Fibroblast of lung (primary cell): ENCODE data around the gene CLSTN2. TPM values are rescaled to one million over a fixed set of nuclear protein-coding genes. Genes with fewer than 3 reads are reported as not detected.

Experiments used
- DNase-seq, 2 donors: peaks; one replicate each; pipeline versions ENCODE4 v3.0.0 to v3.0.0-alpha.2; 2010; ENCODE audit warnings: low read depth in 2 of 2
- H2AFZ ChIP-seq: 2 replicates; pipeline ENCODE4 v1.5.1; 2012; ENCODE audit warnings: low read length, control low read depth, inconsistent platforms
- H3K27ac ChIP-seq: 2 replicates; pipeline ENCODE4 v1.5.1; 2011; ENCODE audit warnings: low read length, control low read depth; ENCODE audit not compliant: insufficient read depth
- H3K27me3 ChIP-seq: 2 replicates; pipeline ENCODE4 v1.5.1; 2011; ENCODE audit warnings: mild to moderate bottlenecking, low read length; ENCODE audit not compliant: control insufficient read depth, insufficient read depth
- H3K36me3 ChIP-seq: 2 replicates; pipeline ENCODE4 v1.5.1; 2011; ENCODE audit warnings: low read length; ENCODE audit not compliant: control insufficient read depth, insufficient read depth
- H3K4me1 ChIP-seq: 2 replicates; pipeline ENCODE4 v1.5.1; 2011; ENCODE audit warnings: low read length; ENCODE audit not compliant: control insufficient read depth, insufficient read depth; ENCODE audit errors: extremely low read depth
- H3K4me2 ChIP-seq: 2 replicates; pipeline ENCODE4 v1.5.1; 2011; ENCODE audit warnings: low read length, control low read depth; ENCODE audit not compliant: insufficient read depth; ENCODE audit errors: extremely low read depth
- H3K4me3 ChIP-seq, 4 experiments: fragments of 200-600 bp in 1 of 4; sonication (generic) in 1 of 4; replicated peaks in 1 of 4; 2 replicates each; pipeline ENCODE4 v1.5.1; 2011 to 2016; ENCODE audit warnings: low read length in 4 of 4, low read depth in 3 of 4, mild to moderate bottlenecking in 3 of 4, control low read depth in 2 of 4, inconsistent platforms in 1 of 4, mixed read lengths in 1 of 4; ENCODE audit not compliant: insufficient read depth in 1 of 4; ENCODE audit errors: control extremely low read depth in 1 of 4
- H3K79me2 ChIP-seq: 2 replicates; pipeline ENCODE4 v1.5.1; 2012; ENCODE audit warnings: mild to moderate bottlenecking, low read length, inconsistent platforms; ENCODE audit not compliant: control insufficient read depth, insufficient read depth
- H3K9ac ChIP-seq: 2 replicates; pipeline ENCODE4 v1.5.1; 2011; ENCODE audit warnings: mild to moderate bottlenecking, low read length, control low read depth; ENCODE audit not compliant: insufficient read depth
- H3K9me3 ChIP-seq: 2 replicates; pipeline ENCODE4 v1.5.1; 2012; ENCODE audit warnings: low read depth, low read length; ENCODE audit not compliant: control insufficient read depth, insufficient read depth
- H4K20me1 ChIP-seq: 2 replicates; pipeline ENCODE4 v1.5.1; 2011; ENCODE audit warnings: low read length; ENCODE audit not compliant: control insufficient read depth, insufficient read depth; ENCODE audit errors: extremely low read depth
- CTCF ChIP-seq, 2 donors: IDR thresholded peaks in 1 of 2; conservative IDR thresholded peaks in 1 of 2; 1 replicate in 1 of 2; 2 replicates in 1 of 2; pipeline ENCODE4 v1.5.1; 2011 to 2012; ENCODE audit warnings: low read length in 2 of 2, control low read depth in 1 of 2, inconsistent platforms in 1 of 2, low read depth in 1 of 2, mild to moderate bottlenecking in 1 of 2
- EZH2 ChIP-seq: IDR thresholded peaks from 2 replicates; pipeline ENCODE4 v1.5.1; 2012; ENCODE audit warnings: low read length, control low read depth, mild to moderate bottlenecking; ENCODE audit errors: missing control alignments
- polyA minus RNA-seq: library from RNA; depleted of rRNA, polyadenylated mRNA; stranded (reverse); fragments of >200 nt; gene quantifications from 2 replicates; pipeline ENCODE4 v1.2.3, GENCODE V29; 2011; ENCODE audit warnings: low replicate concordance
- polyA plus RNA-seq, 2 donors: library from polyadenylated mRNA; depleted of rRNA in 1 of 2; stranded (reverse) in 1 of 2; unstranded in 1 of 2; fragments of >200 nt; gene quantifications; 2 replicates each; pipeline ENCODE4 v1.2.1, GENCODE V29; 2011 to 2012; ENCODE audit warnings: missing spikeins in 1 of 2
- total RNA-seq: library from RNA; depleted of rRNA; stranded (reverse); fragments of >200 nt; gene quantifications from 2 replicates; pipeline ENCODE4 v1.2.1, GENCODE V29; 2014

The CLSTN2 gene
- total RNA-seq: under 0.01 TPM in 2 replicates
- polyA plus RNA-seq: 0.07 and 1.3 TPM in 2 replicates
- polyA plus RNA-seq (2012): 0.03 and 0.94 TPM in 2 replicates
- polyA minus RNA-seq: 0.44 and 3.3 TPM in 2 replicates

DNA sequence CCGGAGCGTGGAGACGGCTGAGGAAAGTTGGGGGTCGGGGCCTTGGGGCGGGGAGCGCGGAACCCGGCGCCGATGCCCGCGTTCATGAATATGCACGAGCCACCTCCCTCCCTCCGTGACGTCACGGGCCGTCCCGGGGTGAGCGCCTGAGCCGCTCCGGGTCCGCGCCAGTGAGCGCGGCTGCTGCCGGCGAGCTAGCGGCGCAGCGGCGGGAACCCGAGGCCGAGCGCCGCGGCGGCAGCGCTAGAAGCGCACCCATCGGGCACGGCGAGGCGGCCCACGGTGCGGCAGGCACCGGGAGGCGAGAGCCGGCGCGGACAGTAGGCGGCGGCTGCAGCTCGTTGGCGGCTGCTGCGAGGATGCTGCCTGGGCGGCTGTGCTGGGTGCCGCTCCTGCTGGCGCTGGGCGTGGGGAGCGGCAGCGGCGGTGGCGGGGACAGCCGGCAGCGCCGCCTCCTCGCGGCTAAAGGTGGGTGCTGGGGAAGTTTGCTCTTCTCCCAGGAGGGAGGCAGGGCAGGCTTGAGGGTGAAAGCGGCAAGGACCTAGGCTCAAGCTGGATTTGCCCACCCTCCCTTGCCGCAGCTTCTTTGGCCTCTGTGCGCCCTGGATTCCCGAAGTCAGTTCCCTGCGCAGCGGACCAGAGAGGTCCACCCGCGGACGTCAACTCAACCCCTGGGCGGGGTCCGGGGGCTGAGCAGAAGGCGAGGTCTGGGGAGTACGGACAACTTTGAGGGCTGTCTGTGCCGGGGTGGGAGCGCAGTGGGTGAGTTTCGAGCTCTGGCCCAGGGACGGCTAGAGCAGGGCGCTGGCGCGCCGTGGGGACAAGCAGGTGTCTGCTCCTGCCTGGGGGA, at the start of gene CLSTN2:
Gene CLSTN2, plus strand, starts transcription at position 170 of the 850 bp plus-strand sequence.
- Histone ChIP-seq H3K36me3 (no peaks in the 10 kb centered on the region), H3K9me3 (no peaks in the 10 kb centered on the region), H3K4me3 (peak within 1 kb of the TSS in 1 of 4 experiments; percentile 20), H3K4me2 (peak within 1 kb of the TSS; percentile 16), H3K9ac (no peak within 1 kb of the TSS), H3K27me3 (peaks cover 11% of the 10 kb centered on the region), H3K79me2 (no peaks in the 10 kb centered on the region), H3K27ac (no peak within 1 kb of the TSS), H3K4me1 (no peaks in the 10 kb centered on the region), H4K20me1 (no peaks in the 10 kb centered on the region), H2AFZ (no peak within 1 kb of the TSS)
- peak; percentile 9 to 67 for DNase-seq
- TF ChIP-seq EZH2 (peak; percentile 67), CTCF (conservative IDR thresholded peaks at IDR 0.05 in 1 of 2, IDR thresholded peaks at IDR 0.05 in 1 of 2; ENCODE audit: low read depth in 1 of 2, low read length in 2 of 2) (no peak)

DNA sequence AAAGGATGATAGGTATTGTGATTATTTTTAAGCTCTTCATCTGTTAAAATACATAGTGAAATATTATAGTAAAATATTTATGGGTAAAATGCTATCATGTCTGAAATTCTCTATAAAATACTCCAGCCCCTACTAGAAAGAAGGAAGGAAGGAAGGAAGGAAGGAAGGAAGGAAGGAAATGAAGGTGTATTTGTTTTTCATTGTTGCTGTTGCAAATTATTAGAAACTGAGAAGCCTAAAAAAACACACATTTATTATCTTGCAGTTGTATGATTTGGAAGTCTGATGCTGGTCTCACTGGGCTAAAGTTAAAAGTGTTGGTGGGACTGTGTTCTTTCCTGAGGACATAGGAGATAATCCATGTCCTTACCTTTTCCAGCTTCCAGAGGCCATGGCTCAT, 47.6 kb upstream of the CLSTN2 start:
- H3K79me2 ChIP-seq: no peaks in the 10 kb centered on the region
- no peaks in the 10 kb centered on the region for H3K27me3 ChIP-seq
- no peak overlapping the region for H2AFZ ChIP-seq
- H3K36me3 ChIP-seq: no peaks in the 10 kb centered on the region
- no peak overlapping the region for H3K4me3 ChIP-seq
- H3K4me2 ChIP-seq: no peak overlapping the region
- H3K4me1 ChIP-seq: no peaks in the 10 kb centered on the region
- H3K27ac ChIP-seq: no peak overlapping the region
- no peak for DNase-seq
- no peak for TF ChIP-seq CTCF (conservative IDR thresholded peaks at IDR 0.05 in 1 of 2, IDR thresholded peaks at IDR 0.05 in 1 of 2; ENCODE audit: low read depth in 1 of 2, low read length in 2 of 2)
- TF ChIP-seq EZH2: no peak
- H3K9ac ChIP-seq: no peak overlapping the region
- H3K9me3 ChIP-seq: no peaks in the 10 kb centered on the region
- H4K20me1 ChIP-seq: no peaks in the 10 kb centered on the region

DNA sequence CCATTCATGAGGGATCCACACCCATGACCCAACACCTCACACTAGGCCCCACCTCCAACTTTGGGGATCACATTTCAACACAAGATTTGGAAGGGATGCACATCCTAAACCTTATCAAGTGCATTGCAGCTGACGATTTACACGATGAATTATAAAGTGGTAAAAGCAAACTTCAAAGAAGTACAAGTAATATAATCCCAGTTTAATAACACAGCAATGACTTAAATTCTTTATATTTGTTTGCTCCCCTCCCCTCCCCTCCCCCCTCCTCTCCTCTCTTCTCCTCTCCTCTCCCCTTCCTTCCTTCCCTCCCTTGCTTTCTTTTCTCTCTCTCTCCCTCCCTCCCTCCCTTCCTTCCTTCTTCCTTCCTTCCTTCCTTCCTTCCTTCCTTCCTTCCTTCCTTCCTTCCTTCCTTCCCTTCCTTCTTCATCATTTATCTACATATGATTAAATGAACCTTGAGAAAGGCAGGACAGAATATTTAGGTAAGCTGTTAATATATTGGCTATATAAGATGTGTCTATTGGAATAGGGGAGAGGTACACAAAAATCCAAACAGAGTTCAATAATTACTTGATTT, 46.3 kb upstream of the CLSTN2 start:
- DNase-seq: no peak
- H3K27ac ChIP-seq: no peak overlapping the region

More for the DNA sequence above, 46.3 kb upstream of the CLSTN2 start:
- H3K9me3 ChIP-seq: no peaks in the 10 kb centered on the region
- no peaks in the 10 kb centered on the region for H3K27me3 ChIP-seq
- no peak overlapping the region for H2AFZ ChIP-seq
- H3K4me1 ChIP-seq: no peaks in the 10 kb centered on the region
- no peak overlapping the region for H3K4me3 ChIP-seq
- no peaks in the 10 kb centered on the region for H4K20me1 ChIP-seq
- no peaks in the 10 kb centered on the region for H3K79me2 ChIP-seq
- no peak for TF ChIP-seq CTCF (conservative IDR thresholded peaks at IDR 0.05 in 1 of 2, IDR thresholded peaks at IDR 0.05 in 1 of 2; ENCODE audit: low read depth in 1 of 2, low read length in 2 of 2)
- no peak for TF ChIP-seq EZH2
- no peak overlapping the region for H3K4me2 ChIP-seq
- no peak overlapping the region for H3K9ac ChIP-seq
- H3K36me3 ChIP-seq: no peaks in the 10 kb centered on the region
